OCI-LY1 (cell line): Measurements from ENCODE around the gene MED13L.

Experiments used
- EZH2 ChIP-seq: fragments of 200-600 bp; sonication (generic), shearing (Covaris generic); IDR thresholded peaks from 2 replicates; pipeline ENCODE4 v1.8.0; 2017; ENCODE audit warnings: borderline replicate concordance, mixed run types, mild to moderate bottlenecking, antibody characterized with exemption, low read length, moderate library complexity, mixed read lengths
- TF ChIP-seq, protein P1 (sequence below): fragments of 200-600 bp; sonication (generic), shearing (Covaris generic); IDR thresholded peaks from 2 replicates; pipeline ENCODE4 v1.5.1; 2017; ENCODE audit warnings: mild to moderate bottlenecking, antibody characterized with exemption, low read length, moderate library complexity, mixed read lengths

- TF ChIP-seq, protein P1, sequence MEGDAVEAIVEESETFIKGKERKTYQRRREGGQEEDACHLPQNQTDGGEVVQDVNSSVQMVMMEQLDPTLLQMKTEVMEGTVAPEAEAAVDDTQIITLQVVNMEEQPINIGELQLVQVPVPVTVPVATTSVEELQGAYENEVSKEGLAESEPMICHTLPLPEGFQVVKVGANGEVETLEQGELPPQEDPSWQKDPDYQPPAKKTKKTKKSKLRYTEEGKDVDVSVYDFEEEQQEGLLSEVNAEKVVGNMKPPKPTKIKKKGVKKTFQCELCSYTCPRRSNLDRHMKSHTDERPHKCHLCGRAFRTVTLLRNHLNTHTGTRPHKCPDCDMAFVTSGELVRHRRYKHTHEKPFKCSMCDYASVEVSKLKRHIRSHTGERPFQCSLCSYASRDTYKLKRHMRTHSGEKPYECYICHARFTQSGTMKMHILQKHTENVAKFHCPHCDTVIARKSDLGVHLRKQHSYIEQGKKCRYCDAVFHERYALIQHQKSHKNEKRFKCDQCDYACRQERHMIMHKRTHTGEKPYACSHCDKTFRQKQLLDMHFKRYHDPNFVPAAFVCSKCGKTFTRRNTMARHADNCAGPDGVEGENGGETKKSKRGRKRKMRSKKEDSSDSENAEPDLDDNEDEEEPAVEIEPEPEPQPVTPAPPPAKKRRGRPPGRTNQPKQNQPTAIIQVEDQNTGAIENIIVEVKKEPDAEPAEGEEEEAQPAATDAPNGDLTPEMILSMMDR, result no peak
- TF ChIP-seq EZH2, result no peak
Measured at GRCh38 chr12:116002890-116003536, 274.5 kb downstream of the MED13L start.
